GM04503 (cell line): Measurements from ENCODE around the gene ZNF268.

Source experiments
- DNase-seq: peaks from one replicate; pipeline ENCODE4 v3.0.0-alpha.2; 2012; ENCODE audit warnings: low read depth

The ZNF268 gene

GRCh38 chr12:133181238-133181959, at the start of gene ZNF268:
Gene ZNF268, plus strand, starts transcription at chr12:133181495. Its CDS starts 503 bp downstream, at chr12:133181998.
- peak; percentile 51 for DNase-seq

DNA sequence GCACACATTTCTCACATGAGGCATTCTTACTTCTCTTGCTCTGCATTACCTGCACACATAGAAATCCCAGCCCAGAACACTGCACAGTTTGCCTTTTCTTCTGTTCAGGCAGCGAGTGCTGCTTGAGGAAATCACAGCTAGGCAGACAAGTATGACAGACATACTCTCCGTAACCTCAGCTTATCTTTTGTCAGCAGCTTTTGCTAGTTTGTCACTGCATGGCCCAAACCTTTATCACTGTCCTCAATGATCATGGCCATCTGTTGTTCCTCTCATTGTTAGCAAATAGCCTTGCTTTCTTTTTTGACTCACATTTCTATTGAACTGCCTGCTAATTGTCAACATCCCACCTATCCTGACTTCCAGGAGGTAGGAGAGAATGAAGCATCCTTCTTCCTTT, 45.5 kb upstream of the ZNF268 start:
- no peak for DNase-seq

DNA sequence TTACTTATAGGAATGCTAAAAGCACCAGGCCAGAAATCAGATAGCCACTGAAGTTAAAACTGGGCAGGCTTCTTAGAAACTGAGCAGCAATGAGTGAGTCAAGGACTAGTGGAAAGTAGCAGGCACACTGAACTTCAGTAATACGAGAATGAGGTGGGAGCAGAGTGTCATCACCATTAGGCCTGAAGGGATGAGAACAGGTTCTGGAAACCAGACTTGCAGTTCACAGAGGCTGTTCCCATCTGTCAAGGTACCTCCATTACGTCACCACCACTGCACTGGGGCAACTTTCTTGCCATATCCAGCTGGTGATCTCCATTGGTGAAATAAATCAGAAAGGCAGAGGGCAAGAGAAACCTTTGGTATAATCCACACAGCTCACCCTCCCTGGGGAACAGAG, 35.3 kb upstream of the ZNF268 start:
- no peak for DNase-seq

DNA sequence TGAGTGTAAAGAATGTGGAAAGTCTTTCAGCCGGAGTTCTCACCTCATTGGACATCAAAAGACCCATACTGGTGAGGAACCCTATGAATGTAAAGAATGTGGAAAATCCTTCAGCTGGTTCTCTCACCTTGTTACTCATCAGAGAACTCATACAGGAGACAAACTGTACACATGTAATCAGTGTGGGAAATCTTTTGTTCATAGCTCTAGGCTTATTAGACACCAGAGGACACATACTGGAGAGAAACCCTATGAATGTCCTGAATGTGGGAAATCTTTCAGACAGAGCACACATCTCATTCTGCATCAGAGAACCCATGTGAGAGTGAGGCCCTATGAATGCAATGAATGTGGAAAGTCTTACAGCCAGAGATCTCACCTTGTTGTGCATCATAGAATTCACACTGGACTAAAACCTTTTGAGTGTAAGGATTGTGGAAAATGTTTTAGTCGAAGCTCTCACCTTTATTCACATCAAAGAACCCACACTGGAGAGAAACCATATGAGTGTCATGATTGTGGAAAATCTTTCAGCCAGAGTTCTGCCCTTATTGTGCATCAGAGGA, 25.1 kb upstream of the ZNF268 start:
- DNase-seq: peak; percentile 0

- no peak for DNase-seq
Measured at GRCh38 chr12:133165776-133166175, 15.5 kb upstream of the ZNF268 start.

GRCh38 chr12:133172491-133172890, 8.8 kb upstream of the ZNF268 start:
- DNase-seq: no peak

DNA sequence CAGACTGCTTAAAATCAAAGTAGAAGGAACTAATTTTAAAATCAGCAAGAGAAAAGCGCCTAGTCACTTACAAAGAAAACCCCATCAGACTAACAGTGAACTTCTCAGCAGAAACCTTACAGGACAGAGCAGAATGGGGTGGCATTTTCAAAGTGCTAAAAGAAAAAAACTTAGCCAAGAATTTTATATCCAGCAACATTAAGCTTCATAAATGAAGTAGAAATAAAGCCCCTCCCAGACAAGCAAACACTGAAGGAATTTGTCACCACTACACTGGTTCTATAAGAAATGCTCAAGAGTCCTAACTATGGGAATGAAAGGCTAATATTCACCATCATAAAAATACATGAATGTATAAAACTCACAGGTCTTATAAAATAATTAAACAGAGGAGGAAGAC, 6.4 kb upstream of the ZNF268 start:
- DNase-seq: no peak

DNA sequence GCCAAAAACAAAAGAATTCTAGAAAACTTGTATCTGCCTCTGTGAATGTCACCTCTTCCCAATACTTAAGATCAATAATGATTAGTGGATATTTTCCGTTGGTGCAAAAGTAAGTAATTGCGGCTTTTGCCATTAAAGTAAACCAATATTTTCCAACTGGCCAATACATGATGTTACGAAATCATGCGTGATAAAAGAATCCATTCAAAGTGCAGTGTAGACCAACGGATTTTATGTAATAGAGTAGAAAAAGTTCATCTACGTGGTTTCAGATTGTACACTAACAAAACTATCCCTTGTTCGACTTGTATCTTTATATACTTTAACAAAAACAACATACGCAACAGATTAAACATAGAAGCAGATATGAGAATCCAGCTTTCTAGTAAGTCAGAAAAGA, 626 bp upstream of the ZNF268 start:
- DNase-seq: no peak

DNA sequence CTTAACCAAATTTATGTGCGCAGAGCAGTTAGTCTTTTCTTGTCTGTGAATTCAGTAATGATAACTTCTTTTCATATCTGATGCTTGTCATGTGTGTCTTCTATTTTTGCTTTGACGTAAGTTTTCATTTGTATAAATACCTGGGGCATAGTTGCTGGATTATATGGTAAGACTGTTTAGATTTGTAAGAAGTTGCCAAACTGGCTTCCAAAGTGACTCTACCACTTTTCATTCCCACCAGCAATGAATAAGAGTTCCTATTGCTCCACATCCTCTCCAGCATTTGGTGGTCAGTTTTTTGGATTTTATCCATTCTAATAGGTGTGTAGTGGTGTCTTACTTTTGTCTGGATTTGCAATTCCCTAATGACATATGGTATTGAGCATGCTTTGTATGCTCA, 8.9 kb downstream of the ZNF268 start:
- no peak for DNase-seq

DNA sequence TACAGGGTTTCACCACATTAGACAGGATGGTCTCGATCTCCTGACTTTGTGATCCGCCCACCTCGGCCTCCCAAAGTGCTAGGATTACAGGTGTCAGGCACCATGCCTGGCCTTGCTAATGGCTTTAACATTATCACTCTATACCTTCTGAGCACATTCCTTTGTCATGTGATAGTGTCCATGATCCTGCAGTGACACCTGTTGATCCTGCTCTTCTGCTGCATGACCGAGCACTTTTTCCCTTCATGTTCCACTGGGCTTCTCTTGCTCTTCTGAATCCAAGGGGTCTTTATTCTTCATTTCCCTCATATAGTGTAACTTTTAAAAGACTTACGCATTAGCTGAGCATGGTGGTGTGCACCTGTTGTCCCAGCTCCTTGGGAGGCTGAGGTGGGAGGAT, 11.6 kb downstream of the ZNF268 start:
- no peak for DNase-seq

DNA sequence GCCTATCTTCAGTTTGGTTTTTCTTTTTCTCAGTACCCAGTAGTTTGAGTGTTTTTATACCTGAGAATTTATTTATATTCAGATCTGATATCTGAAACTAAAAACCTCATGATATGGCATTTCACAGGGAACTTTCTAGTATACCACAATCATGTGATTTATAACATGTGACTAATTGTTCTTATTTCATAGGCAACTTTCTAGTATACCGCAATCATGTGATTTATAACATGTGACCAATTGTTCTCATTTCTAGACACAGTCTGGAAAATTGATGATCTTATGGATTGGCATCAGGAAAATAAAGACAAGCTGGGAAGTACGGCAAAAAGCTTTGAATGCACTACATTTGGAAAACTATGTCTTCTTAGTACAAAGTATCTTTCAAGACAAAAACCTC, 20.6 kb downstream of the ZNF268 start:
- DNase-seq: no peak

GRCh38 chr12:133202493-133203343, 21.4 kb downstream of the ZNF268 start:
- no peak for DNase-seq

- no peak for DNase-seq
Measured at GRCh38 chr12:133203344-133204263, 22.3 kb downstream of the ZNF268 start.

DNA sequence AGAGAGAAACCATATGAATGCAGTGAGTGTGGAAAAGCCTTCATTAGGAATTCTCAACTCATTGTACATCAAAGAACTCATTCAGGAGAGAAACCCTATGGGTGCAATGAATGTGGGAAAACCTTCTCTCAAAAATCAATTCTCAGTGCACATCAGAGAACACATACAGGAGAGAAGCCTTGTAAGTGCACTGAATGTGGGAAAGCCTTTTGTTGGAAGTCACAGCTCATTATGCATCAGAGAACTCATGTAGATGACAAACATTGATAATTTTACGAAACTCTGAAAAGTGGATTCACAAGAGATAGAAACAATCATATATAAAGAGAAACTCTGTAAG, 22.9 kb downstream of the ZNF268 start:
- DNase-seq: no peak

DNA sequence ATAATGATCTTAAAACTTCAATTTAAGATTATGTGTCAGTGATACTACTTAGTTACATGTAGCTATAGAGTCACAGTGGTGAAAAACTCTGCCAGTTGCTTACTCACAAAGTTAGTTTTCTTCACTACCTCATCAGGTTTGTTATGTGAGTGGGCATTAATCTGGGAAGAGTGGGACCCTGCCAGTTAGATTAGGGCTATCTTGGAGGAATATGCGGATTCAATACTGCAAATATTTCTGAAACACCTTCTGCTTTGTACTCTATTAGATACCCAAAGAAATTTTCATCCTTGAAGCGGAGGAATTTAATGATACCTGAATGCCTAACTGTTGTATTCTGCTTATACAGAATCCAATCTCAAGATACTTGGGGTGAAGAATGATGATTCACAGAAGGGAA, 25.1 kb downstream of the ZNF268 start:
- no peak for DNase-seq

DNA sequence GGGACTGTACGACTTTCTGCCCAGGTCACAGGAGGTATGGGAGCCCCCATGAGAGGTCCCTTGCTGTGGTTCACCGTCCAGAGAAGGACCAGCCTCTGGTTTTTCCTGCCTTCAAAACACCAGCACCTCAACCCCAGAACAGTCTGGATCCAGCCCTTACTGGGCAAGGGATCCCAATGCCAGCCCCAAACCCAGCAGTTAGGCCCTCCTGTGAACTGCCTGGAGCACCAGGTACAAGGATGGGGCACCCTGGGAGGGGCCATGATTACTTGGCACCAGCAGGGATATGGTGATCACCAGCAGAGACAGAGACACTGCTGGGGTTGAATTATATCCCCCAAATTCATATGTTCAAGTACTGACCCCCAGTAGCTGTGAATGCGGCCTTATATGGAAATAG, 34.4 kb downstream of the ZNF268 start:
- DNase-seq: no peak

DNA sequence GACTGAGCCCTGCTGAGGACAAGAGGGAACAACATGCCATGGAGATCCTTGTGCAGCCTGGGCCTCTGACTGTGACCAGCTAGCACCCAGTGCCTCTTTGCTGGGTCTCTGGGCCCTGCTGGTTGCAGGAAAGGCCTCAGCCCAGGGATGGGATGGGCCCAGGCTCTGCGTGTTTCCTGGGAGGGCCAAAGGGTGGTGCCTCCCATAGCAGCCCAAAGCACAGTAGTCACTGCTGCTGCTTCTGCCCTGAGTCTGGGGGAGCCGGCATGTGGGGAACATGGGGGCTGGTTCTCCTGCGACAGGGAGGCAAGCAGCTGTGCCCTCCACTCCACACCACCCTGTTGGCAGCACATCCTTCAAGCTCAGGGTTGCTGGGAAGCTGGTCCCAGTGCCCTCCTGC, 35.9 kb downstream of the ZNF268 start:
- no peak for DNase-seq

DNA sequence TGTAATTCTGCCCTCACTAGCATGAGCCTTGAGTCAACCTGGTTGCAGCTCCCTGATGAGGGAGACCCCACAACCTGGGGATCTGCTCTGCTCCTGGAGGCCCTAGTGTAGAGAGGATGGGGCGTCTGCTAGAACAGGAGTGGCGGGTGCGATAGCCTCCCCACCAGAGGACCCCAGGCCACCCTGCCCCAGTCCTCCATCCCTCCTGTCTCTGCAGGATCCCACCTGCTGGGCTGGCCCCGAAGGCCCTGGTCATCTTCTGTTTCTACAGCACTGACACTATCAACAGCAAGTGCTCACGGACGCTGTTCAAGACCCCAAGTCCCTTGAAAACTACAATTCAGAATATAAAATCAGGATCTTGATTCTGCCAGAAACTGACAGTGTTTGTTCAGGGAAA, 39.2 kb downstream of the ZNF268 start:
- DNase-seq: no peak

DNA sequence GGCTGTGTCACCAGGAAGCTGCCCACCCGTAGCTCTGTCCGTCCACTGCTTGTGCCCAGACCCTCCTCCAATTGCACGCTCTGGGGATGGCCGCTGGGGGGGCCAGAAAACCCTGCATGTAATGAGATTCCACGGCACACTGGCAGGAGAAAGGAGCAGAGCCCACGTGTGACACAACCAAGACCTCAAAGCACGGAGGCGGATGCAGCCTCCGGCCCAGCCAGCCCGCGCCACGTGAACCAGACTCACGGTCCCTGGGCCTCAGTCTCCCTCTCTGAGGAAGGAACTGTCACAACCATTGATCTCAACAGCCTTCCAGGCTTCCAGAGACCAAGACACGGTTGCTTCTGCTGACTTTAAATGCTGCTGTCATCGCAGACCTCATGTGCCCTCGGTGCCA, 39.9 kb downstream of the ZNF268 start:
- no peak for DNase-seq

- no peak for DNase-seq
Measured at GRCh38 chr12:133222211-133222610, 40.9 kb downstream of the ZNF268 start.

GRCh38 chr12:133225527-133225926, 44.2 kb downstream of the ZNF268 start:
- no peak for DNase-seq

DNA sequence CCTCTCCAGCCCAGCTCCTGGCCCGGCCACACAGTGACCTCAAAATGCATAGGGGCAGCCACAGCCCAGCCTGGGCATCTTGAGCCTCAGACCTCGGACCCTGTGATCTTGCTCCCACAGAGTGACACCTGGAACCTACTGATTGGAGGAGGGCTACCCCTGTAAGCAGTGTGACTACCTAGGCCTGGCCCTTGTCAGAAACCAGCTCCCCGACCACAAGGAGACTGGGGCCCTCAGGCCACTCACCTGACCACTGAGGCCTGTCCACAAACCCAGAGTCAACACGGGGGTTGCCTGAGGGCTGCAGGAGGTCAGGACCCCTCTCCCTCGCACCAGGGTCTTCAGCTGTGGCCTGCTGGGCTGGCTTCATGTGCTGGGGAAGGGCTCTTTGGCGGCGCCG, 45.4 kb downstream of the ZNF268 start:
- DNase-seq: no peak
